Osteocyte (in vitro differentiated cells): ENCODE data around the gene GMPPB. TPM values are rescaled to one million over a fixed set of nuclear protein-coding genes. Genes with fewer than 3 reads are reported as not detected.
"Not testable (repeated sequence)": the region's sequence is repeated elsewhere in the genome, so short reads cannot be mapped to it uniquely, and the experiment has no call there.

ENCODE experiments used
- DNase-seq: peaks from one replicate; pipeline ENCODE4 v3.0.0; 2021; ENCODE audit warnings: mixed read lengths; ENCODE audit not compliant: unreplicated experiment; ENCODE audit errors: extremely low spot score
- H3K27ac Mint-ChIP-seq: one replicate; pipeline ENCODE4 v1.8.0; 2021; ENCODE audit warnings: mild to moderate bottlenecking, mixed read lengths; ENCODE audit not compliant: unreplicated experiment
- H3K27me3 Mint-ChIP-seq: one replicate; pipeline ENCODE4 v1.8.0; 2021; ENCODE audit warnings: mixed read lengths; ENCODE audit not compliant: unreplicated experiment
- H3K36me3 Mint-ChIP-seq: one replicate; pipeline ENCODE4 v1.8.0; 2021; ENCODE audit warnings: mixed read lengths; ENCODE audit not compliant: unreplicated experiment
- H3K4me1 Mint-ChIP-seq: one replicate; pipeline ENCODE4 v1.8.0; 2021; ENCODE audit warnings: mixed read lengths; ENCODE audit not compliant: unreplicated experiment
- H3K4me3 Mint-ChIP-seq: one replicate; pipeline ENCODE4 v1.8.0; 2021; ENCODE audit warnings: mild to moderate bottlenecking, moderate library complexity, mixed read lengths; ENCODE audit not compliant: unreplicated experiment
- H3K9me3 Mint-ChIP-seq: one replicate; pipeline ENCODE4 v1.8.0; 2021; ENCODE audit warnings: mixed read lengths; ENCODE audit not compliant: unreplicated experiment
- CTCF ChIP-seq: fragments of 200-600 bp; sonication (generic); IDR thresholded peaks from 2 replicates; pipeline ENCODE4 v1.5.0; 2021; ENCODE audit warnings: antibody characterized with exemption, mild to moderate bottlenecking, moderate library complexity
- total RNA-seq: library from RNA; stranded (reverse); gene quantifications from 2 replicates; pipeline ENCODE4 v1.2.1, GENCODE V29; 2021

The GMPPB gene
- total RNA-seq, 1 donor from 2014 or later = 27.5 TPM

GRCh38 chr3:49690856-49691255, 32.9 kb downstream of the GMPPB start:
- H3K27ac Mint-ChIP-seq, H3K27me3 Mint-ChIP-seq, DNase-seq, H3K36me3 Mint-ChIP-seq, H3K9me3 Mint-ChIP-seq: not testable (repeated sequence)
- Mint-ChIP-seq H3K4me1 (peaks cover 26% of the 10 kb centered on the region), H3K4me3 (peak overlapping the region; percentile 97)

GRCh38 chr3:49689908-49690624, 33.7 kb downstream of the GMPPB start:
- H3K4me3 Mint-ChIP-seq = peak overlapping the region; percentile 97
- DNase-seq, H3K9me3 Mint-ChIP-seq, H3K36me3 Mint-ChIP-seq, H3K27me3 Mint-ChIP-seq: not testable (repeated sequence)
- peaks cover 29% of the 10 kb centered on the region for H3K4me1 Mint-ChIP-seq
- peak overlapping the region; percentile 98 for H3K27ac Mint-ChIP-seq

- Mint-ChIP-seq H3K36me3 (peaks cover 8% of the 10 kb centered on the region), H3K4me1 (peaks cover 29% of the 10 kb centered on the region), H3K4me3 (peak within 1 kb of the TSS; percentile 97), H3K27me3 (no peaks in the 10 kb centered on the region), H3K27ac (peak within 1 kb of the TSS; percentile 98), H3K9me3 (no peaks in the 10 kb centered on the region)
- peak; percentile 97 for DNase-seq
- peak; percentile 51 for TF ChIP-seq CTCF
These were observed 34.5 kb downstream of the GMPPB start, which contains the start of the genes MST1 and RNF123 for GRCh38 chr3:49689046-49689907. Gene MST1 (minus strand): TSS chr3:49689474. CDS start chr3:49688691, 783 bp downstream. Gene RNF123 (plus strand): TSS chr3:49689557. CDS start chr3:49691166, 1,609 bp downstream.

GRCh38 chr3:49688338-49689045, 35.3 kb downstream of the GMPPB start:
- Mint-ChIP-seq H3K4me3 (peak overlapping the region; percentile 97), H3K4me1 (peaks cover 29% of the 10 kb centered on the region), H3K27ac (peak overlapping the region; percentile 98)
- not testable (repeated sequence) for H3K9me3 Mint-ChIP-seq, H3K27me3 Mint-ChIP-seq, H3K36me3 Mint-ChIP-seq, DNase-seq

GRCh38 chr3:49687424-49687795, 36.3 kb downstream of the GMPPB start:
- not testable (repeated sequence) for H3K9me3 Mint-ChIP-seq, H3K27me3 Mint-ChIP-seq, DNase-seq
- peaks cover 15% of the 10 kb centered on the region for H3K36me3 Mint-ChIP-seq
- H3K4me1 Mint-ChIP-seq = peaks cover 29% of the 10 kb centered on the region
- peak overlapping the region; percentile 23 for H3K27ac Mint-ChIP-seq
- peak overlapping the region; percentile 29 for H3K4me3 Mint-ChIP-seq

GRCh38 chr3:49686769-49687423, 36.9 kb downstream of the GMPPB start:
- Mint-ChIP-seq H3K4me3 (peak overlapping the region; percentile 29), H3K27ac (peak overlapping the region; percentile 23), H3K4me1 (peaks cover 29% of the 10 kb centered on the region), H3K36me3 (peaks cover 15% of the 10 kb centered on the region)
- not testable (repeated sequence) for DNase-seq, H3K27me3 Mint-ChIP-seq, H3K9me3 Mint-ChIP-seq

- H3K27ac Mint-ChIP-seq, H3K9me3 Mint-ChIP-seq, H3K27me3 Mint-ChIP-seq, DNase-seq: not testable (repeated sequence)
- Mint-ChIP-seq H3K4me3 (peak overlapping the region; percentile 47), H3K36me3 (peaks cover 15% of the 10 kb centered on the region), H3K4me1 (peaks cover 28% of the 10 kb centered on the region)
These were observed 37.4 kb downstream of the GMPPB start for GRCh38 chr3:49686346-49686745.

- peaks cover 24% of the 10 kb centered on the region for H3K4me1 Mint-ChIP-seq
- peaks cover 15% of the 10 kb centered on the region for H3K36me3 Mint-ChIP-seq
- H3K27ac Mint-ChIP-seq, H3K4me3 Mint-ChIP-seq, DNase-seq, H3K27me3 Mint-ChIP-seq, H3K9me3 Mint-ChIP-seq: not testable (repeated sequence)
These were observed 37.9 kb downstream of the GMPPB start for GRCh38 chr3:49685846-49686245.

GRCh38 chr3:49685103-49685502, 38.6 kb downstream of the GMPPB start:
- Mint-ChIP-seq H3K36me3 (peaks cover 20% of the 10 kb centered on the region), H3K4me1 (peaks cover 18% of the 10 kb centered on the region), H3K4me3 (peak overlapping the region; percentile 32)
- not testable (repeated sequence) for H3K27me3 Mint-ChIP-seq, H3K27ac Mint-ChIP-seq, DNase-seq, H3K9me3 Mint-ChIP-seq

- Mint-ChIP-seq H3K36me3 (peaks cover 25% of the 10 kb centered on the region), H3K4me1 (peaks cover 14% of the 10 kb centered on the region)
- DNase-seq, H3K4me3 Mint-ChIP-seq, H3K27ac Mint-ChIP-seq, H3K9me3 Mint-ChIP-seq, H3K27me3 Mint-ChIP-seq: not testable (repeated sequence)
These were observed 39.3 kb downstream of the GMPPB start for GRCh38 chr3:49684453-49684852.
